AG09319 (cell line): ENCODE results near the gene HS1BP3.

Source experiments
- DNase-seq: peaks from one replicate; pipeline ENCODE4 v3.0.0-alpha.2; 2010; ENCODE audit warnings: low read depth; ENCODE audit errors: extremely low read depth
- CTCF ChIP-seq: IDR thresholded peaks from 2 replicates; pipeline ENCODE4 v1.5.1; 2011; ENCODE audit warnings: low read depth, mild to moderate bottlenecking, inconsistent platforms, low read length, moderate library complexity

The HS1BP3 gene

GRCh38 chr2:20648206-20648605, 2.7 kb downstream of the HS1BP3 start:
- DNase-seq: no peak
- no peak for TF ChIP-seq CTCF

- no peak for TF ChIP-seq CTCF
- DNase-seq: no peak
These were observed 3.2 kb downstream of the HS1BP3 start for GRCh38 chr2:20647738-20648137.

GRCh38 chr2:20647211-20647610, 3.7 kb downstream of the HS1BP3 start:
- no peak for DNase-seq
- TF ChIP-seq CTCF: no peak

GRCh38 chr2:20646446-20646845, 4.5 kb downstream of the HS1BP3 start:
- TF ChIP-seq CTCF: no peak
- DNase-seq: no peak

GRCh38 chr2:20645761-20646160, 5.1 kb downstream of the HS1BP3 start:
- no peak for TF ChIP-seq CTCF
- no peak for DNase-seq

- no peak for DNase-seq
- no peak for TF ChIP-seq CTCF
These were observed 5.6 kb downstream of the HS1BP3 start for GRCh38 chr2:20645301-20645701.

- DNase-seq: no peak
- TF ChIP-seq CTCF: no peak
These were observed 7.1 kb downstream of the HS1BP3 start for GRCh38 chr2:20643826-20644225.
